IMR-90 (cell line): Measurements from ENCODE around the gene MRPL32. TPM values are rescaled to one million over a fixed set of nuclear protein-coding genes. Genes with fewer than 3 reads are reported as not detected.

ENCODE experiments used
- ATAC-seq: fragments of 200-7000 bp; cut with Tn5 transposase; 2 replicates; pipeline ENCODE4 v1.9.1; 2020; ENCODE audit warnings: low read depth, mild to moderate bottlenecking, moderate library complexity
- BruUV-seq: library from RNA; stranded (reverse); fragments of 400-500 nt; replicated peaks from 2 replicates; lab custom pipeline; 2021; lab: Mats Ljungman, UMichigan
- CTCF ChIA-PET: fragments of 300-600 bp; formaldehyde crosslinking; extraction: SDS; loops from one replicate; lab custom pipeline; 2021; ENCODE audit warnings: antibody characterized with exemption; lab: Yijun Ruan, JAX
- POLR2A ChIA-PET: fragments of 300-600 bp; sonication (Branson Sonifier 250); formaldehyde crosslinking; loops from one replicate; lab custom pipeline; 2022; ENCODE audit warnings: antibody characterized with exemption; ENCODE audit not compliant: unreplicated experiment; lab: Charles Lee
- DNase-seq: peaks from one replicate; pipeline ENCODE4 v3.0.0; 2013
- H2AFZ ChIP-seq: replicated peaks from 2 replicates; pipeline ENCODE3; 2013; ENCODE audit warnings: low read length, mild to moderate bottlenecking; ENCODE audit not compliant: poor library complexity
- H2AK5ac ChIP-seq: 2 replicates; pipeline ENCODE4 v1.6.1; 2013; ENCODE audit warnings: low read depth, low read length, inconsistent platforms
- H2AK9ac ChIP-seq: replicated peaks from 2 replicates; pipeline ENCODE3; 2013; ENCODE audit warnings: mild to moderate bottlenecking, low read depth, low read length, moderate library complexity; ENCODE audit not compliant: poor library complexity
- H2BK120ac ChIP-seq: 2 replicates; pipeline ENCODE4 v1.6.1; 2013; ENCODE audit warnings: low read depth, low read length, inconsistent platforms
- H2BK15ac ChIP-seq: 3 replicates; pipeline ENCODE4 v1.6.1; 2013; ENCODE audit warnings: low read depth, low read length, inconsistent platforms
- H2BK20ac ChIP-seq: 2 replicates; pipeline ENCODE4 v1.6.1; 2013; ENCODE audit warnings: low read depth, mild to moderate bottlenecking, inconsistent platforms, low read length, moderate library complexity
- H2BK5ac ChIP-seq: 2 replicates; pipeline ENCODE4 v1.6.1; 2013; ENCODE audit warnings: mild to moderate bottlenecking, low read depth, low read length, inconsistent platforms; ENCODE audit not compliant: poor library complexity, severe bottlenecking
- H3K14ac ChIP-seq: replicated peaks from 2 replicates; pipeline ENCODE4 v1.6.1; 2013; ENCODE audit warnings: low read depth, low read length, inconsistent platforms
- H3K18ac ChIP-seq: 2 replicates; pipeline ENCODE4 v1.6.1; 2013; ENCODE audit warnings: low read depth, low read length, control low read depth
- H3K23ac ChIP-seq: 2 replicates; pipeline ENCODE4 v1.6.1; 2013; ENCODE audit warnings: low read depth, low read length, inconsistent platforms
- H3K27ac ChIP-seq: 2 replicates; pipeline ENCODE4 v1.5.1; 2013; ENCODE audit warnings: mild to moderate bottlenecking, control low read depth, low read length; ENCODE audit not compliant: insufficient read depth
- H3K27me3 ChIP-seq: 2 replicates; pipeline ENCODE4 v1.6.1; 2013; ENCODE audit warnings: low read length; ENCODE audit not compliant: control insufficient read depth, insufficient read depth
- H3K36me3 ChIP-seq: 2 replicates; pipeline ENCODE4 v1.6.1; 2013; ENCODE audit warnings: low read length, mixed read lengths; ENCODE audit not compliant: control insufficient read depth, insufficient read depth
- H3K4ac ChIP-seq: 2 replicates; pipeline ENCODE4 v1.6.1; 2013; ENCODE audit warnings: low read depth, low read length, inconsistent platforms
- H3K4me1 ChIP-seq: 2 replicates; pipeline ENCODE4 v1.6.1; 2013; ENCODE audit warnings: low read length, mixed read lengths; ENCODE audit not compliant: control insufficient read depth, insufficient read depth
- H3K4me2 ChIP-seq: 2 replicates; pipeline ENCODE4 v1.6.1; 2013; ENCODE audit warnings: low read depth, mild to moderate bottlenecking, control low read depth, low read length, moderate library complexity
- H3K4me3 ChIP-seq: 2 replicates; pipeline ENCODE4 v1.5.1; 2013; ENCODE audit warnings: low read depth, mild to moderate bottlenecking, control low read depth, low read length, moderate library complexity; ENCODE audit not compliant: insufficient read depth
- H3K56ac ChIP-seq: 2 replicates; pipeline ENCODE4 v1.6.1; 2013; ENCODE audit warnings: low read length, inconsistent platforms; ENCODE audit not compliant: insufficient read depth; ENCODE audit errors: extremely low read depth
- H3K79me1 ChIP-seq, 2 experiments: 2 replicates each; pipeline ENCODE4 v1.6.1; 2013; ENCODE audit warnings: low read length in 2 of 2, inconsistent platforms in 1 of 2, low read depth in 1 of 2
- H3K9ac ChIP-seq: 2 replicates; pipeline ENCODE4 v1.6.1; 2013; ENCODE audit warnings: low read depth, low read length, control low read depth
- H3K9me1 ChIP-seq: 2 replicates; pipeline ENCODE4 v1.6.1; 2013; ENCODE audit warnings: low read length, inconsistent platforms; ENCODE audit not compliant: insufficient read depth
- H3K9me3 ChIP-seq: 2 replicates; pipeline ENCODE4 v1.6.1; 2013; ENCODE audit warnings: low read length; ENCODE audit not compliant: control insufficient read depth, insufficient read depth
- H4K20me1 ChIP-seq: 2 replicates; pipeline ENCODE4 v1.6.1; 2013; ENCODE audit warnings: low read length, inconsistent platforms; ENCODE audit not compliant: insufficient read depth
- H4K5ac ChIP-seq: 2 replicates; pipeline ENCODE4 v1.6.1; 2013; ENCODE audit warnings: mild to moderate bottlenecking, low read depth, low read length, control low read depth
- H4K8ac ChIP-seq, 2 experiments: 2 replicates each; pipeline ENCODE4 v1.6.1; 2013; ENCODE audit warnings: low read depth in 2 of 2, low read length in 2 of 2, control low read depth in 1 of 2, inconsistent platforms in 1 of 2
- H4K91ac ChIP-seq: 2 replicates; pipeline ENCODE4 v1.6.1; 2013; ENCODE audit warnings: low read depth, low read length, inconsistent platforms; ENCODE audit not compliant: insufficient read depth
- CEBPB ChIP-seq: IDR thresholded peaks from 2 replicates; pipeline ENCODE4 v1.6.1; 2012; ENCODE audit warnings: low read depth, low read length, improper control_type of control experiment
- ELK1 ChIP-seq: fragments of 150-350 bp; IDR thresholded peaks from 2 replicates; pipeline ENCODE4 v1.6.1; 2016; ENCODE audit warnings: low read depth, mild to moderate bottlenecking, low read length, moderate library complexity, borderline replicate concordance
- MXI1 ChIP-seq: IDR thresholded peaks from 2 replicates; pipeline ENCODE4 v1.6.1; 2012; ENCODE audit warnings: low read depth, mild to moderate bottlenecking, low read length, moderate library complexity, borderline replicate concordance
- RAD21 ChIP-seq: IDR thresholded peaks from 2 replicates; pipeline ENCODE4 v1.6.1; 2012; ENCODE audit warnings: low read length, improper control_type of control experiment
- RFX5 ChIP-seq: IDR thresholded peaks from 2 replicates; pipeline ENCODE4 v1.8.0; 2012; ENCODE audit warnings: low read depth, mild to moderate bottlenecking, low read length, moderate library complexity
- USF2 ChIP-seq: fragments of 150-350 bp; IDR thresholded peaks from 2 replicates; pipeline ENCODE4 v1.6.1; 2017; ENCODE audit warnings: mild to moderate bottlenecking, antibody characterized with exemption, low read length, low read depth
- dilution Hi-C: fragments of 300-500 bp; cut with HindIII; formaldehyde crosslinking; loops from one replicate; pipeline ENCODE4 v1.14.3; 2018; ENCODE audit warnings: low sequenced_read_pairs; ENCODE audit not compliant: unreplicated experiment
- in situ Hi-C: fragments of 300-500 bp; cut with MboI; formaldehyde crosslinking; loops from 3 replicates; pipeline ENCODE4 v1.14.3; 2019; ENCODE audit warnings: low sequenced_read_pairs, inconsistent platforms, mixed read lengths
- intact Hi-C: fragments of 100-400 bp; cut with micrococcal nuclease; formaldehyde crosslinking; loops from 2 replicates; pipeline ENCODE4 v1.10.0; 2022
- polyA plus RNA-seq, 3 experiments: library from polyadenylated mRNA; depleted of rRNA; stranded (reverse); fragments of >200 nt; gene quantifications; 2 replicates each; pipeline ENCODE4 v1.2.3, GENCODE V29; 2012; ENCODE audit warnings: low replicate concordance in 1 of 3
- total RNA-seq: library from RNA; depleted of rRNA; stranded (reverse); fragments of >200 nt; gene quantifications from 2 replicates; pipeline ENCODE4 v1.2.3, GENCODE V29; 2012

The MRPL32 gene
- total and polyA plus RNA-seq, 2 of the 4 experiments (the other 2 are of a cell fraction), result 42.3 to 75.3 TPM

GRCh38 chr7:42956062-42956461 is 23.9 kb downstream of the MRPL32 start:
- Histone ChIP-seq H2BK5ac (no peak overlapping the region), H3K4me3 (no peak overlapping the region), H3K18ac (no peak overlapping the region), H3K56ac (no peak overlapping the region), H3K27ac (no peak overlapping the region), H2AK5ac (no peak overlapping the region), H3K27me3 (peaks cover 3% of the 10 kb centered on the region), H3K14ac (no peak overlapping the region), H3K4me2 (no peak overlapping the region), H3K79me1 (no peaks in the 10 kb centered on the region), H2BK120ac (no peak overlapping the region), H3K36me3 (no peaks in the 10 kb centered on the region), H3K23ac (no peak overlapping the region), H3K4ac (no peak overlapping the region), H2BK15ac (no peak overlapping the region), H4K5ac (no peak overlapping the region), H3K9ac (no peak overlapping the region), H3K9me3 (no peaks in the 10 kb centered on the region), H4K8ac (no peak overlapping the region), H3K4me1 (no peaks in the 10 kb centered on the region), H4K20me1 (no peaks in the 10 kb centered on the region), H2AFZ (no peak overlapping the region), H2BK20ac (no peak overlapping the region), H3K9me1 (no peaks in the 10 kb centered on the region), H4K91ac (no peak overlapping the region), H2AK9ac (no peak overlapping the region)
- in situ Hi-C loops, result no loop called here
- CTCF ChIA-PET, result no interaction called here
- no TSS peak for BruUV-seq
- DNase-seq (no peak), ATAC-seq (no peak)
- POLR2A ChIA-PET, result no interaction called here
- intact Hi-C loops, result no loop called here
- dilution Hi-C loops, result no loop called here
- TF ChIP-seq ELK1 (no peak), MXI1 (no peak), RFX5 (no peak), USF2 (no peak), CEBPB (no peak), RAD21 (no peak)
